Mucosa of gallbladder (tissue), 1 donor: ENCODE data around the gene VAMP2. TPM values are rescaled to one million over a fixed set of nuclear protein-coding genes. Genes with fewer than 3 reads are reported as not detected.

Experiments
- DNase-seq: peaks from one replicate; pipeline ENCODE4 v3.0.0-alpha.2; 2020; ENCODE audit warnings: low spot score
- total RNA-seq: library from RNA; stranded (reverse); gene quantifications from one replicate; pipeline ENCODE4 v1.2.1, GENCODE V29; 2021
- donor health status: DM: no; HTN: no; CAD: no.

The VAMP2 gene
- total RNA-seq, 1 donor from 2014 or later: 73.8 TPM

DNA sequence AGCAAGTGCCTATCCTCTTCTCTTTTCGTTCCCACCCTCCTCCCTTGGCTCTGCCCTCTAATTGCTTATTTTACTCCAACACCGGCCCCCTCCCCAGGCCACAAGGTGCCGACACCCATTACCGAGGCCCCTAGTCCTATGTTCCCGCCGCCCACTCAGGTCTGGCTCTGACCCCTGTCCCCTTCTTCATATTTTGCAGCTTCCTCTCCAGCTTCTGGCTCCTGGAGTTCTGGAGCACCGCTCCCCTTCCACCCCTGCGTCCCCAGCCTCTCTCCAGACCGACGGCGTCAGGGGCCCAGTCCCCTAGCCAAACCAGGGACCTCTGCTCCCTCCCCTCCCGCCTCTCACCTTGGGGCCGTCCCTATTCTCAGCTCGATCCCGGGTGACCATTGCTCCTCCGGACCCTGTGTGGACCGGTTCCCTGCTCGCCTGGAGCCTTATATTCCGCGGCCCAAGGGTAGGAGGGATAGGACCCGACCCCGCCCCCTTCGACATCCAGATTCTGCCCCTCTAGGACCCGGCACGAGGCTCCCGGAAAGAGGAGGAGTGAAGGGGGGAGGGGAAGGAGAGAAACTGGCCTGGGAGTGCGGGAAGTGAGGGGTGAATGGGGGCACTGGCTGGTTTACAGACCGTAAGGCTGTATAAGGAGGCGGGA is 38.9 kb downstream of the VAMP2 start, which contains the start of gene HES7:
Gene HES7 (minus strand): TSS at position 412 of the 655 bp plus-strand sequence. CDS start 22 bp downstream, at position 390.
- no peak for DNase-seq

DNA sequence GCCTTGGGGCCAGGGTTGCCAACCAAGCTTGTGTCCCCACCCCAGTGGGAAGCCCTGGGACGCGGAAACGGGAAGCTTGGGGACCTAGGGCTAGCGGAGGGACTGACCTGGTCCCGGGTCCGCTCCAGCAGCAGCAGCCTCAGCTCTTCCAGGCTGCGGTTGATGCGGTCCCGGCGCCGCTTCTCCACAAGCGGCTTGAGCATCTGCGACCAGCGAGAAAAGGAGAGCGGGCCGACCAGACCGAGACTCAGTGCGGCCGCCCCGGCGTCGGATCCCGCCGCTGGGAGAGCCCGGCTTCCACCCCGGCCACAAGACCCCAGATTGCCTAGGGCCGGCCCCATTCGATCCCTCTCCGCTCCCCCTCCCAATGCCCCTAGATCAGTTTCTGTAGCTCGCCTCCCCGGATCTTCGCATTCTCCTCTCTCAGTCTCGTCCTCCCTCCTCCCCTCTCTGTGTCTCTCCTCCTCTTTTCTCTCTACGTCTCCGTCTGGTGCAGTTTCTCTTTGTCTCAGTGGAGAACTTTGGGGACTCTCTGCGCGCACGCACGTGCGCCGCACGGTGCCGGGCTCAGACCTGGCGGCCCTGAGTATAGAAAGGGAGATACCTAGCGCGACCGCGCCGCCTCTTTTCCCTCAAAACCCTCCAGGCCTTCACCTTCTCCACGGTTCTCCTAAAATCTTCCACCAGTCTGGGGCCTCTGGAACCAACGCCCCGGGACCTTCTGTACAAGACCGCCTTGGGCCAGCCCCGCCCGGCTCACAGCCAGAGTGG is 39.6 kb downstream of the VAMP2 start:
- DNase-seq: no peak

DNA sequence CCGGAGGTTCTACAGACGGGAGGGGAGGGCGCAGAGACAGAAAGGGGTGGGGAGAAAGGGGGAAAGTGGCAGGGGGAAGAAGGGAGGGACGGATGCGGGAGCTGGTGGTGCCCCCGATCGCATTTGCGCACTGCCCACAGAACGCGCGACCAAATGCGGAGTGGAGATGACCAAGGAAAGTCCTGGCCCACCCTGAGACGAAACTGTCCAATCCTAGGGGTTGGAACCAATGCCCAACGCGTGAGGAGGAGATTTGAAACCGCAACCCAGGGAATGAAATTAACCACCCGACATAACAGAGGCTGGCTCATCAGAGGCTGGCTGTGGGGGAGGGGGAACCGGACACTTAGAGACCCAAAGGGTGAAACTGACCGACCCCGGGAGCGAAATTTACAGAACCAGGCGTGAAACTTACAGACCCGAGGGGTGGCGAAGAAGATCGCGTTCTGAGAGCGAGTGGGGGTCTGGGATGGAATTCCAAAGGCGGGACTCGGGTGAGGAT is 40.3 kb downstream of the VAMP2 start:
- no peak for DNase-seq

DNA sequence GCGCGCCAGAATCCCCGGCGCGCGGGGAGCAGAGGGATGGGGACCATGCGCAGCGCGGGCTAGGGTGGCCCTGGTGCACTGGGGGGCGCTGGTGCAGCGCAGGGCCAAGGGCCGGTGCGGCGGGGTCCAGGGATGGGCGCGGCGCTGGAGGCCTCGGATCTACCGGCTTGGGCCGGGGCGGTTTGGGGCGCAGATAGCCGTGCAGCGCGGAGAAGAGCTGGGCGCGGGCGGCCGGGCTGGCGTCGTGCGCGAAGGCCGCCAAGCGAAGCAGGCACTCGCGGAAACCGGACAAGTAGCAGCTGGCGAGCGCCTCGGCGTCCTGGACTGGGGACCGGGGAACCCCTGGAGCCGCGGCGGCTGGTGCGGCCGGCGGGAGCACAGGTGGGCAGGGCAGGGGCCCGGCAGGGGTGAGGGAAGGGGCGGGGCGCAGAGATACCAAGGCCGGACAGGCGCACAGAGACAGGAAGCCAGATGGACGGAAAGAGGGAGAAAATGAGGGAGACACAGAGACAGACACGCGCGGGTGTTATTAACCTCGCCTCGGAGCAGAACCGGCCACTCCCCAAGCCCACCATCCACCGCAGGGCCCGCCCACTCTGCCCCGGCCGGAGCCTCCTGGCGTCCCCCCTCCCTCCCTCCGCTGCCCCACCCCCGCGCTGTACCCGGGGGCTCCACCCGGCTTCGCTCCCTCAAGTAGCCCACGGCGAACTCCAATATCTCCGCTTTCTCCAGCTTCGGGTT is 40.9 kb downstream of the VAMP2 start:
- no peak for DNase-seq

DNA sequence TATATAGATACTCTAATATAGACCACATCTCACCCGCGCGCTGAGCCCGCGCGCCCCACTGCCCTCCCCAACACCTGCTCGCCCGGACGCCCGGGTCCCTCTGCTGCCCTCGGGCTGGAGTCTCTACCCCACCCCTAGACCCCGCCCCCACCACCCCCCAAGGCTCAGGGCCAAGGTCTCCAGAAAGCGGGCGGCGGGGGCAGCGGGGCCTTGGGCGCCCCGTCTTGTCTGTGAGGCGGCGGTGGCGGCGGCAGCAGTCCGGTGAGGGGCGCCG is 41.4 kb downstream of the VAMP2 start:
- DNase-seq: no peak

DNA sequence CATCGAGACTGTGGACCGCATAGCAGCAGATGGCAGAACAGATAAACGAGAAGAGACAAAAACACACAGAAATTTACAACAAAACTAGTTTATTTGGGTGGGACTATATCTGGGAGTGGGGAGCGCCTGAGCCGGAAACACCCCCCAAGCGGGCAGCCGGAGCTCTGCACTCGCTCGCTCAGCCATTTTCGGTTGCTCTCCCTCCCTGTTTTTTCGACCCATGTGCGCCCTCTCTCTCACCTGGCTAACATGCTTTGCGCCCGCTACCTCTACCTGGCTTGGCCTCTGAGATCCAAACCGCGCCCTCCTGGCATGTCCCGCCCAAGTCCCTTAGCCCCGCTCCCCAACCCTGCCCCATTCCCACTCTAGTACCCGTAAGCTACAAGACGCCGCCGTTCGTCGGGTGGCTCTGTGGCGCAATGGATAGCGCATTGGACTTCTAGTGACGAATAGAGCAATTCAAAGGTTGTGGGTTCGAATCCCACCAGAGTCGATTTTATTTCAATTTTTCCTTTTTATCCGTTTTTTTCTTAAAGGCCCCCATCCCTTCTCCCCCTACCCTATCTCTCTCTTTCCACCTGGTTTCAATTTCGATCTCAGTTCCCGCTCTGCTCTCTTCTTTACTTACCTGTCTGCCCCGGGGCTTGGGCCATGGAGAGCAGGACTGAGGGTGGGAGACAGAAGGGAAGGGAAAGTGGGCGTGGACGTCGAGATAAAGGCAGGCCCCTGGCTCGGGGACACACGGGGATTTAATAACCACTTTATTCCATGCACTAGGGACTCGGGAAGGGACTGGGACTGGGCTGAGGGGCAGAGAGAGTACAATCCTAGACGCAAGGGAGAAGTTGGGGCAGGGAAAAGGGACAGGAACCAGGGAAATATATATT is 42.0 kb downstream of the VAMP2 start:
- DNase-seq: no peak

DNA sequence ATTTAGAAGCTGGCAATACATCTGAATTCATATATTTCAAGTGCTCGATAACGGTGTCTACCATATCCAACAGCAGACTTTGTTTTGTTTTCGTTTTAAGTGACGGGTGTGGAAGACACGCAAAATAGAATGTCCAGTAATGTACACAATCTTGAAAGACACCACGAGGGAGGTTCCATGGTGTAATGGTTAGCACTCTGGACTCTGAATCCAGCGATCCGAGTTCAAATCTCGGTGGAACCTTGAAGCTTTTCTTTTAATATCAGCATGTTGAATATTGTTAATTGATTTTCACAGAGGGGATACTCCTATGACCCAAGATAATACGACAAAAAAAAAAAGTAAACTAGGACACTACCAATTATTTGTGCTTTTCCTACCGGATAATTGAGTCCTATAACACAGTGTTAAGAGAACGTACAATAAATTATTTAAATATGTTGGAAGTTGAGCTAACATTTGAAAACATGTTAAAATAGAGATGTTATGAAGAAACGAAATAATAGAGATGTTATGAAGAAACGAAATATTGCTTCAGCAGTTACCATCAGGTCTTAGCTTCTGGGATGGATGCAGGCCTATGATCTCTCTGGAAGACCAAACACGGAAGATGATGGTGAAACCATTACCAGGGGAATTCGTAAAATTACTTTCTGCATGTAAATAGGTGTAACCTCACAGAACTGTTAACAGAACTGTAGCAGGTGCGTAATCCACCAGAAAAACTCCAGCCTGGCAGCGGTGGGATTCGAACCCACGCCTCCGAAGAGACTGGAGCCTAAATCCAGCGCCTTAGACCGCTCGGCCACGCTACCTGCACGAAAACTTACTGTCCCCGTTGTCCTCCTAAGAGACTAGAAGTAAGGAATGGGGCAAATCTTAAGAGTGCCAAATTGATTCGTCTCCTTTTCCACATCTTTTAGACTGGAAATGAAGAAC is 42.9 kb downstream of the VAMP2 start:
- peak; percentile 86 for DNase-seq

DNA sequence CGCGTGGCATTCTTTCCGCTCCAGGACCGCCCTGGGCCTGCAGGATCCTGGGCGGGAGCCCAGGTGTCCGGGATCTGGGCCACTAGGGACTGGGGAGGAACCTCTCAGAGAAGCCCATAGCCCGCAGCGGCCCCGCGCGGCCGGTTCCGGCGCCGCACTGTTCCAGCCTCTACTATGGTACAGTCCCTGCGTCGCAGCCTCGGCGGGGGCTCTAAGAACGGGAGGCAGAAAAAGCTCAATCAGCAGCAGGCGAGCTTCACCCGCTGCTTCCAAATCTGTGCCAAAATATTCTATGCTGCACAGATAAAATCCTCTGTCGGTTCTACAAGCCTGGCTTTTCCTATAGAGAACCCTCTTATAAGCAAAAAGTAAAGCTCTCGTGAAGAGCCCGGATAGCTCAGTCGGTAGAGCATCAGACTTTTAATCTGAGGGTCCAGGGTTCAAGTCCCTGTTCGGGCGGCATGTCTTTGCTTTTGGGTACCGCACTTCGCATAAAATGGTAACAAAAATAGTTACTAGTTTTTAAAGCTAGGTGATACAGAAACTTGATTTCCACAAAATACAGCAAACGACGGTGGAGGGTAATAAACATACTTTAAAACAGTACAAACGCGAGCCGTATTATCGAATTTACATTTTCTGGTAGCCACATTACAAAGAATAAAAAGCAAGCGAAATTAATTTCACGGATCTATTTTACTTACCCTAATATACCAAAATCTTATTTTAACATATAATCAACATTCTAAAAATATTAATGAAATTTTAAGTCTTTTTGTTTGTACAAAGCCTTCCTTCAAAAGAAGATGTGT is 43.8 kb downstream of the VAMP2 start:
- peak; percentile 86 for DNase-seq

DNA sequence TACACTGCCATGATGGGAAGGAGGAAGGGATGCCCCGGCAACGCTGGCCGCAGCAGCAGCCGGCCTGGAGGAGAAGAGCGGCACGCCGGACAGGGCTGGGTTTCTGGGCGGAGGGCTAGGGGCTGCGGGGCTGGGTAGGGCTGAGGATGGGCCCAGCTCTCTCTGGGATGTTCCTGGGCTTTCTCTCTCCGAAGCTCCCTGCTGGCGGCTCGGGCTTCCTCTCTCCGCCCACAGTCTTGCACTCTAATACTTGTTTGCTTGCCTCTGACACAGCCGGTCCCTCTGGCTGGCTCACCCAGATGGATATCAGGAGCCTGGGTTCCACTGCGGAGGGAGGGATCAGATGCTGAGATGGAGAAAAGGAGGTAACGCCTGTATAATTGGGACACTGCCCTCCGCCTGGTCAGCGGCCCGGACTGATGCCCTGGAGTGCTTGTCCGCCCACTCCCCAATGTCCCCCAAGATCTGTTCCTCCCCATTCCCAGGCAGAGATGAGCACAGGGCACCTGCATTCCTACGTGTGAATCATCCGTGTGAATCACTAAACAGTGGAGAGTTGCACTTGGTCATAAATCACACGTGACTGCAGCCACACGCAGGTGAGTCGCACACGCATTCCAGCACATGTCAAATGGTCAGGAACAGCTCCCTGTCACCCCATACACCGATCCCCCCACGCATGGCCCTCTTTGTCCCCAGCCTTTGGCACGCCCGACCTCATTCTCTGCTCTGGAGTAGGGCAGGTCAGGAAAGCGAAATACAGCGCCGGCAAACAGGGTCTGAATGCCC is 44.6 kb downstream of the VAMP2 start, which contains the start of gene ALOXE3:
Gene ALOXE3 (minus strand): TSS at position 535 of the 789 bp plus-strand sequence. CDS start 524 bp downstream, at position 11.
- peak; percentile 63 for DNase-seq

DNA sequence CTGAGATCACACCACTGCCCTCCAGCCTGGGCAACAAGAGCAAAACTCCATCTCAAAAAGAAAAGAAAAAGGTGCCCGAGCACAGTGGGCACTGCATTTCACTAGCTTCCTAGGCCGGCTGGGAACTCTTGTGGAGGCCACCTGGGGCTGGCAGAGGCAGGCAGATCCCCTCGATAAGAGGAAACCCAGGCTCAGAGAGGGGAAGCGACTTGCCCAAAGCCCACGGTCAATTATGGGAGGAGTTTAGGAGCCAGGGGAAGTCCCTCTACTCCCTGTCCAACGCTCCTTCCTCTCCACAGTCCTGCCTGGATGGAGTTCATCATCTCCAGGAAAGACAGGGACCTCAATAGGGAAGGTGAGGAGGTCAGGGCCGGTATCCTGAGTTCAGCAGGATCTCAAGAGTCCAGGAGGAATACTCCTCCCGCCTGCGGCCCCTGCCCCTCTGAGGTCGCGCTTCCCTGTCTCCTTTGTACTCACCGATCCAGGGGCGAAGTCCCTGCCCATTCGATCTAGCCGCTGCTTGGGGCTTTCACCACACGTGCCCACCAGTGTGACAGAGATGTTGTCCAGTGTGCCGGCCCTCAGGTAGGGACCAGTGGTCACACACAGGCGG is 45.3 kb downstream of the VAMP2 start:
- DNase-seq: no peak

DNA sequence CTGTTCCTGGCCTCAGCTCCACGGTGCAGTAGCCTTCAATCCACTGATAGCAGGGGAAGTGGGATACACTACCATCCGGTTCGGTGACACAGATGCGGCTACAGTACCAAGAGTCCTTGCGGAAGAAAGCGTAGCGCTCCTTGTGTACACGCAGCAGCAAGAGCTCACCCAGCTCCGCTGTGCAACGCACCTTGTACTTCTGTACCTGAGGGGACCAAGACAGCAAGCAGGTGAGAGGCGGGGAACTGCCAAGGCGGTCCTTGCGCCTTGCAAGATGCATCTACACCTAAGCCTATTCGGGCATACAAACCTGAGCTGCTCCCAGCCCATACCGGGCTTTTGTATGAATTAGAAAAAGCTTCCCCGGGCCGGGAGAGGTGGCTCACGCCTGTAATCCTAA is 46.0 kb downstream of the VAMP2 start:
- no peak for DNase-seq

DNA sequence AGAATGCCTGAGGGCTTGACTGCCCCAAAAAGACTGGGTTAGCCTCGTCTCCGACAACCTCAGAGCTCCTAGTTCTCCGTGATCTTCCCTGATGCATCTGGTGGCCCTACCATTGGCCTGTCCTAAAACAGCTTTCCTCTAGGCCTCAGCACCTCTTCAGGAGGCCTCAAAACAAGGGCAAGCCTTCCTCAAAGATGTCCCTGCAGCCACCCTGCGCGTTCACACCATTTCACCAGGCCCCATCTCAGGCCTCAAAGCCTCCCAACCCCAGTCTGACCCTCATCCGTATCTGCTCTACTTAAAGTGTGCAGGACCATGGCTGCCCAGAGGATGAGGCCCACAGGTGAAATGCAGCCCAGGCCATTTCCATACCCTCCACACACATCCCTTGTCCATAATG is 51.8 kb downstream of the VAMP2 start:
- no peak for DNase-seq

DNA sequence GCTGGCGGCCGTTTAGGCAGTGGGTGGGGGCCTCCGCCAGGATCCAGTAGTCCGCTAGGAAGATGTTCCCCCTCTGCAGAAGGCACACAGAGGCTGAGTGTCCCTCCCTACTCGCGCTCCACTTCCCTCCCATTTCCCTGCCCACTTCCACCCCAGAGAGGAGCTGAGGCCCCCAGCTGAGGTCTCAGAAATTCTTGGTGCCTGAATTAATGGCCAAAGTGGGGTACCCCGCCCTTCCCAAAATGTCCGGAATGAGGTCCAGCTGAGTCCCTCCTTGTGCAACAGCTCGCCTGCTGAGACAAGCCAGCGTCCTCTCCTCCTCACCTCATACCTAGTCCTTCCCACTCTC is 52.3 kb downstream of the VAMP2 start:
- DNase-seq: no peak

DNA sequence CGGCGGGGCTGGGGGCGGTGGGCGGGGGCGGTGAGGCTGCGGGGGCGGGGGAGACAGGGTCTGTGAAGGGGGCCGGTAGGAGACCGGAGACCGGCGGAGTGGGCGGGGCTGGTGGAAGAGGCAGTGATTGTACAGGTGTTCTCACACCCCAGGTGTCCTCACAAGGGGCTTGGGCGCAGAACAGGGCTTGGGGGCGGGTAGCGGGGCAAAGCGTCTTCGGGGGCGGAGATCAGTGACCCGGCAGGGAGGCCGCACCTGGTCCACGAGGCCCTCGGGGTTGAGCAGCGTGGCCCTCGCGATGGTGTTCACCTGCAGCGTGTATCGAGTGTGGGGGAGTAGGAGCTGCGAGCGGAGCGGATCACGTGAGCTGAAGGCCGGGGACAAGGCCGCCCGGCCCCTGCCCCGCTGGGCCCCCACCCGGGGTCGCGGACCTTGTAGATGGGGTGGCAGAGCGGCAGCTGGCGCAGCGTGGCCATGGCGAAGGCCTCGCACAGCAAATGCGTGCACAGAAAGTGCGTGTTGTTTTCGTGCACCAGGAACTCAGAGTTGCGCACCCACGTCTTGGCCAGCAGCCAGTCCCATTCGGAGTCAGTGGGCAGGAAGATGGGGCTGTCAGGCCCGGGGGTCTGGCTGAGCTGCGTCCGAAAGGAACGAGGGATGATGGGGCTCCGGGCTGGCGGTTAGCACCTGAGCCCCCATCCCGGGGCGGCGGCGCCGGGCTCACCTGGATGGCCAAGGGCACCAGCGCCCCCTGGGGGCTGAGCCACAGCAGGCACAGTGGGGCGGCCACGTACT is 52.9 kb downstream of the VAMP2 start:
- DNase-seq: no peak
